GM23338 (cell line): ENCODE results near the gene PYGO2. TPM values are rescaled to one million over a fixed set of nuclear protein-coding genes. Genes with fewer than 3 reads are reported as not detected.

Experiments used
- ATAC-seq: fragments of 200-7000 bp; cut with Tn5 transposase; 3 replicates; pipeline ENCODE4 v1.9.1; 2020
- DNase-seq: peaks from one replicate; pipeline ENCODE4 v3.0.0-alpha.2; 2015; ENCODE audit warnings: low spot score
- H2AFZ ChIP-seq: fragments of 200-600 bp; sonication (generic); 2 replicates; pipeline ENCODE4 v1.8.0; 2016; ENCODE audit warnings: antibody characterized with exemption, mild to moderate bottlenecking, moderate library complexity
- H3F3A ChIP-seq: fragments of 200-600 bp; sonication (generic); replicated peaks from 2 replicates; pipeline ENCODE4 v1.8.0; 2017; ENCODE audit warnings: antibody characterized with exemption, mixed run types, low read depth
- H3K27ac ChIP-seq: fragments of 200-600 bp; sonication (generic); 2 replicates; pipeline ENCODE4 v1.6.1; 2016; ENCODE audit warnings: low read depth
- H3K27me3 ChIP-seq: fragments of 200-600 bp; sonication (generic); 2 replicates; pipeline ENCODE4 v1.8.0; 2016; ENCODE audit warnings: mild to moderate bottlenecking, mixed run types, moderate library complexity; ENCODE audit not compliant: insufficient read depth
- H3K36me3 ChIP-seq: fragments of 200-600 bp; sonication (generic); 2 replicates; pipeline ENCODE4 v1.8.0; 2016; ENCODE audit warnings: mild to moderate bottlenecking; ENCODE audit not compliant: insufficient read depth
- H3K4me1 ChIP-seq: fragments of 200-600 bp; sonication (generic); 2 replicates; pipeline ENCODE4 v1.8.0; 2016; ENCODE audit warnings: mild to moderate bottlenecking, moderate library complexity; ENCODE audit not compliant: insufficient read depth
- H3K4me2 ChIP-seq: fragments of 200-600 bp; sonication (generic); 2 replicates; pipeline ENCODE4 v1.7.1; 2017; ENCODE audit warnings: mixed run types
- H3K4me3 ChIP-seq: fragments of 200-600 bp; sonication (generic); 2 replicates; pipeline ENCODE4 v1.6.1; 2016; ENCODE audit warnings: mixed run types
- H3K79me2 ChIP-seq: fragments of 200-600 bp; sonication (generic); replicated peaks from 2 replicates; pipeline ENCODE4 v1.8.0; 2017; ENCODE audit warnings: mild to moderate bottlenecking; ENCODE audit not compliant: insufficient read depth
- H3K9me2 ChIP-seq: fragments of 200-600 bp; sonication (generic); 2 replicates; pipeline ENCODE4 v1.8.0; 2017; ENCODE audit not compliant: insufficient read depth
- H4K20me1 ChIP-seq: fragments of 200-600 bp; sonication (generic); replicated peaks from 2 replicates; pipeline ENCODE4 v1.8.0; 2017; ENCODE audit warnings: mild to moderate bottlenecking; ENCODE audit not compliant: insufficient read depth
- H3K27ac Mint-ChIP-seq: 2 replicates; pipeline ENCODE4 v1.8.0; 2020; ENCODE audit warnings: inconsistent platforms, mild to moderate bottlenecking, moderate library complexity, mixed read lengths
- H3K27me3 Mint-ChIP-seq: 3 replicates; pipeline ENCODE4 v1.8.0; 2022; ENCODE audit warnings: low read depth, mild to moderate bottlenecking, moderate library complexity, mixed read lengths, inconsistent platforms; ENCODE audit not compliant: insufficient read depth, poor library complexity
- H3K36me3 Mint-ChIP-seq: 3 replicates; pipeline ENCODE4 v1.8.0; 2021; ENCODE audit warnings: low read depth, mild to moderate bottlenecking, inconsistent platforms, moderate library complexity, mixed read lengths
- H3K4me1 Mint-ChIP-seq: 3 replicates; pipeline ENCODE4 v1.8.0; 2020; ENCODE audit warnings: mild to moderate bottlenecking, inconsistent platforms, mixed read lengths
- H3K4me3 Mint-ChIP-seq: 3 replicates; pipeline ENCODE4 v1.8.0; 2021; ENCODE audit warnings: moderate library complexity, mild to moderate bottlenecking, inconsistent platforms, mixed read lengths
- H3K9me3 Mint-ChIP-seq: 3 replicates; pipeline ENCODE4 v1.8.0; 2020; ENCODE audit warnings: moderate library complexity, mild to moderate bottlenecking, inconsistent platforms, mixed read lengths
- CREB1 ChIP-seq: fragments of 250-450 bp; sonication (Bioruptor Pico); IDR thresholded peaks from 2 replicates; pipeline ENCODE4 v1.5.0; 2020; ENCODE audit warnings: low read depth, mild to moderate bottlenecking, moderate library complexity
- POLR2AphosphoS5 ChIP-seq: IDR thresholded peaks from 2 replicates; pipeline ENCODE4 v1.6.1; 2016; ENCODE audit warnings: antibody characterized with exemption, low read depth
- STAT1 ChIP-seq: IDR thresholded peaks from one replicate; pipeline ENCODE4 v1.6.1; 2016; ENCODE audit warnings: antibody characterized with exemption; ENCODE audit not compliant: unreplicated experiment
- ZNF114 ChIP-seq: fragments of 250-450 bp; sonication (Bioruptor Pico); IDR thresholded peaks from 2 replicates; pipeline ENCODE4 v1.5.0; 2020; ENCODE audit warnings: mild to moderate bottlenecking, moderate library complexity
- ZNF331 ChIP-seq: fragments of 250-450 bp; sonication (Bioruptor Pico); IDR thresholded peaks from 2 replicates; pipeline ENCODE4 v1.5.0; 2020; ENCODE audit warnings: low read depth, mild to moderate bottlenecking, moderate library complexity
- polyA plus RNA-seq: library from polyadenylated mRNA; unstranded; fragments of >200 nt; fragmentation: Nextera tagmentation; extraction: Ambion mirVana; gene quantifications from 2 replicates; pipeline ENCODE4 v1.2.1, GENCODE V29; 2016
- total RNA-seq: library from RNA; depleted of rRNA; stranded (reverse); fragments of >200 nt; shearing (Covaris generic); gene quantifications from 2 replicates; pipeline ENCODE4 v1.2.3, GENCODE V29; 2014
- TF ChIP-seq, protein P1 (sequence below), 2 experiments: fragments of 200-600 bp in 1 of 2; sonication (generic) in 1 of 2; conservative IDR thresholded peaks; 2 replicates each; pipeline versions ENCODE4 v1.5.1 to v1.6.1; 2016 to 2017; ENCODE audit warnings: antibody characterized with exemption in 2 of 2, low read depth in 2 of 2, mild to moderate bottlenecking in 2 of 2, moderate library complexity in 1 of 2

Gene PYGO2
- total and polyA plus RNA-seq, 2 experiments from 2014 or later = 11.0 to 29.0 TPM

DNA sequence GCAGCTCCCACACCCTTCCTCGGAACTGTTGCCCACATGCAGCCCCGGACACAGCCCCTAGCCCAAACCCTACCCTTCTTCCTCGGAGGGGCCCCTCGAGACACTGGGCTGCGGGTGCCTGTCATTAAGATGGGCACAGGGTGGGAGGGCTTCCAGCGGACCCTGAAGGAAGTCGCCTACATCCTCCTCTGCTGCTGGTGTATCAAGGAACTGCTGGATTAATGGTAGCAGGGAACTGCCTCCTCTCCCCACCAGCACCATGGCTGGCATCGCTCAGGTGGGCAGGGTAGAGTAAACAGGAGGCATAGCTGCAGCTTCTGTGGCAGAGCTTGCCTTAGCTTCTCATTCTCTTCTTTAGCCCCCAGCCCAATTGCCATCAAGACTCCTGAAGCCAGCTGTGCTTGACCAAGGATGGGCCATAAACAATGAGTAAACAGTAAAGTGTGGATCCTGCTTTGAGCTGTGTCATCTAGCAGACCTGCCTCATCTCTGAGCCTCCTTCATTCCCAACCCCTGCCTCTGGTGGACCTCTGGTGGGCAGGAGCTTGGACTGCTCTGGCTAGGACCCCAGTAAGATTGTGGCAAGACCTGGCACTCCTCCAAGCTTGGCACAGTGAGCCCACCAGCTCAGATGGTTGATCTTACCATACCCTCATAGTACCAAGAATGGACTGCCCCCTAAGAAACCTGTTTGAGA, 32.1 kb upstream of the PYGO2 start, which contains the start of gene LENEP (continued):
- TF ChIP-seq, protein P1, sequence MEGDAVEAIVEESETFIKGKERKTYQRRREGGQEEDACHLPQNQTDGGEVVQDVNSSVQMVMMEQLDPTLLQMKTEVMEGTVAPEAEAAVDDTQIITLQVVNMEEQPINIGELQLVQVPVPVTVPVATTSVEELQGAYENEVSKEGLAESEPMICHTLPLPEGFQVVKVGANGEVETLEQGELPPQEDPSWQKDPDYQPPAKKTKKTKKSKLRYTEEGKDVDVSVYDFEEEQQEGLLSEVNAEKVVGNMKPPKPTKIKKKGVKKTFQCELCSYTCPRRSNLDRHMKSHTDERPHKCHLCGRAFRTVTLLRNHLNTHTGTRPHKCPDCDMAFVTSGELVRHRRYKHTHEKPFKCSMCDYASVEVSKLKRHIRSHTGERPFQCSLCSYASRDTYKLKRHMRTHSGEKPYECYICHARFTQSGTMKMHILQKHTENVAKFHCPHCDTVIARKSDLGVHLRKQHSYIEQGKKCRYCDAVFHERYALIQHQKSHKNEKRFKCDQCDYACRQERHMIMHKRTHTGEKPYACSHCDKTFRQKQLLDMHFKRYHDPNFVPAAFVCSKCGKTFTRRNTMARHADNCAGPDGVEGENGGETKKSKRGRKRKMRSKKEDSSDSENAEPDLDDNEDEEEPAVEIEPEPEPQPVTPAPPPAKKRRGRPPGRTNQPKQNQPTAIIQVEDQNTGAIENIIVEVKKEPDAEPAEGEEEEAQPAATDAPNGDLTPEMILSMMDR (conservative IDR thresholded peaks at IDR 0.05; ENCODE audit: low read depth in 2 of 2) = no peak
- no peak for TF ChIP-seq CREB1 (CRISPR knock-in tag)
- TF ChIP-seq ZNF114 (CRISPR knock-in tag) = no peak
- no peak for TF ChIP-seq POLR2AphosphoS5
- no peak for TF ChIP-seq STAT1
- TF ChIP-seq ZNF331 (CRISPR knock-in tag) = no peak

DNA sequence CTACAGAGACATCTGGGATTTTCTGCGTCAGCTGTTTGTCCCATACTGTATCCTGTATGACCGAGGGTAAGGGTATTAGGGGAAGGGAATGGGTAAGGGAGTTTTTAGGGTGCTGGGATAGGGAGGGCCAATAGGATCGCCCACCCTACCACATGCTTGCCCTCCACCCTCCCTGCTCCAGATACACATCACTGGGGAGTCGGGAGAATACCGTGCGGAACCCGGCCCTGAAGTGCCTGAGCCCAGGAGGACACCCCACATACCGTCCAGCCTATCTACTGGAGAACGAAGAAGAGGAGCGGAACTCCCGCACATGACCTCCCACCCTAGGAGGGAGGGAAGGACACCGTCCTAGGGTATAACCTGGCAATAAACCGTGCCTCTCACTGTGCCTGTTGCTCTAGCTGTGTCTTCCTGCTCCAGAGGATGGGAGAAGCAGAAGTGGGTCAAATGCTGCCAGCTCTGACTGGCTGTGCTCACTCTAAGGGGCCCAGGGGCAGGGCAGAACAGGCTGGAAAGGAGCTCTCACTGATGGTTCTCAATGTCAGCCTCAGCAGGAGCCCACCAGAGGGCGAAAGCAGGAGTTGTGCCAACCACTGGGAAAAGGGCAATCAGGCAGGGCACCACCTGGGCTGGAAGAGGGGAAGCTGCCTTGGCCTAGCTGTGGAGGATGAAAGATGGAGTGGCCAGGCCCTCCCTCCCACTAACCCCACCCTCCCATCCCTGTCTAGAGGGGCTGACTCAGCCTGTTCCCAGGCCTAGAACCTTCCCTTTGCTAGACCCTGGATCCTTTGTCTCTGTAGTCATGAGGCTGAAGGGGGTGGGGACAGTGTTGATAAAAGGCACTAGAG, 31.4 kb upstream of the PYGO2 start:
- no peaks in the 10 kb centered on the region for H3K4me1 ChIP-seq
- TF ChIP-seq STAT1 = no peak
- TF ChIP-seq, protein P1 (conservative IDR thresholded peaks at IDR 0.05; ENCODE audit: low read depth in 2 of 2) = peak; percentile 33 to 58
- H3K4me3 ChIP-seq = no peak overlapping the region
- peaks cover 5% of the 10 kb centered on the region; the same call in 1 of the 2 replicates for H3K36me3 ChIP-seq
- Mint-ChIP-seq H3K9me3 (no peaks in the 10 kb centered on the region; the same call in 2 of the 3 replicates), H3K36me3 (peaks cover 31% of the 10 kb centered on the region), H3K4me1 (peaks cover 26% of the 10 kb centered on the region), H3K4me3 (no peak overlapping the region), H3K27me3 (peaks cover 17% of the 10 kb centered on the region), H3K27ac (no peak overlapping the region)
- DNase-seq (peak; percentile 65), ATAC-seq (peak; percentile 56)
- H4K20me1 ChIP-seq = peaks cover 7% of the 10 kb centered on the region; the same call in 1 of the 2 replicates
- H3K79me2 ChIP-seq = peaks cover 6% of the 10 kb centered on the region
- H3K27me3 ChIP-seq = no peaks in the 10 kb centered on the region
- peaks cover 19% of the 10 kb centered on the region; the same call in 1 of the 2 replicates for H3F3A ChIP-seq
- H3K9me2 ChIP-seq = no peaks in the 10 kb centered on the region
- H2AFZ ChIP-seq = no peak overlapping the region
- no peak overlapping the region for H3K27ac ChIP-seq
- no peak overlapping the region for H3K4me2 ChIP-seq
